PC-9 (cell line): Measurements from ENCODE around the gene KIF4B. TPM values are rescaled to one million over a fixed set of nuclear protein-coding genes. Genes with fewer than 3 reads are reported as not detected.

ENCODE experiments used
- BruUV-seq: library from RNA; stranded (reverse); fragments of 400-500 nt; replicated peaks from 2 replicates; lab custom pipeline; 2021; lab: Mats Ljungman, UMichigan
- CTCF ChIA-PET: fragments of 300-600 bp; sonication (Branson Sonifier 250); formaldehyde crosslinking; loops from one replicate; lab custom pipeline; 2022; ENCODE audit warnings: antibody characterized with exemption; lab: Charles Lee
- POLR2A ChIA-PET: fragments of 300-600 bp; sonication (Branson Sonifier 250); formaldehyde crosslinking; loops from one replicate; lab custom pipeline; 2022; ENCODE audit warnings: antibody characterized with exemption; ENCODE audit not compliant: unreplicated experiment; lab: Charles Lee
- DNase-seq, 2 experiments: peaks; one replicate each; pipeline versions ENCODE4 v3.0.0 to v3.0.0-alpha.2; 2015 to 2022; ENCODE audit warnings: mixed read lengths in 1 of 2
- H2AFZ ChIP-seq: fragments of 200-600 bp; sonication (generic); 2 replicates; pipeline ENCODE4 v1.8.1; 2017; ENCODE audit warnings: antibody characterized with exemption
- H3F3A ChIP-seq: fragments of 200-600 bp; sonication (generic); 2 replicates; pipeline ENCODE4 v1.8.1; 2017; ENCODE audit warnings: antibody characterized with exemption, mild to moderate bottlenecking, low read depth; ENCODE audit not compliant: insufficient read depth
- H3K27ac ChIP-seq: fragments of 200-600 bp; sonication (generic); 2 replicates; pipeline ENCODE4 v1.6.1; 2016; ENCODE audit warnings: mixed run types
- H3K27me3 ChIP-seq: fragments of 200-600 bp; sonication (generic); 2 replicates; pipeline ENCODE4 v1.6.1; 2016; ENCODE audit warnings: low read depth, mixed run types; ENCODE audit not compliant: insufficient read depth
- H3K36me3 ChIP-seq: fragments of 200-600 bp; sonication (generic); 2 replicates; pipeline ENCODE4 v1.6.1; 2016; ENCODE audit warnings: low read depth, mixed run types
- H3K4me1 ChIP-seq: fragments of 200-600 bp; sonication (generic); replicated peaks from 2 replicates; pipeline ENCODE4 v1.6.1; 2016; ENCODE audit warnings: mixed run types; ENCODE audit not compliant: insufficient read depth
- H3K4me2 ChIP-seq: fragments of 200-600 bp; sonication (generic); 2 replicates; pipeline ENCODE4 v1.6.1; 2017; ENCODE audit warnings: mixed run types
- H3K4me3 ChIP-seq: fragments of 200-600 bp; sonication (generic); 2 replicates; pipeline ENCODE4 v1.6.1; 2016; ENCODE audit warnings: mixed run types
- H3K79me2 ChIP-seq: fragments of 200-600 bp; sonication (generic); 2 replicates; pipeline ENCODE4 v1.6.1; 2017; ENCODE audit warnings: low read depth, mixed run types
- H3K9me2 ChIP-seq: fragments of 200-600 bp; sonication (generic); 2 replicates; pipeline ENCODE4 v1.8.1; 2017; ENCODE audit warnings: mild to moderate bottlenecking; ENCODE audit not compliant: insufficient read depth
- H3K9me3 ChIP-seq: fragments of 200-600 bp; sonication (generic); 2 replicates; pipeline ENCODE4 v1.8.1; 2016; ENCODE audit warnings: low read depth; ENCODE audit not compliant: insufficient read depth
- H4K20me1 ChIP-seq: fragments of 200-600 bp; sonication (generic); 2 replicates; pipeline ENCODE4 v1.8.1; 2017; ENCODE audit not compliant: insufficient read depth
- EZH2 ChIP-seq: fragments of 200-600 bp; sonication (generic); IDR thresholded peaks from 2 replicates; pipeline ENCODE4 v1.8.0; 2017; ENCODE audit warnings: antibody characterized with exemption, low read depth
- intact Hi-C: fragments of 100-400 bp; cut with micrococcal nuclease; formaldehyde crosslinking; loops from one replicate; pipeline ENCODE4 v1.10.0; 2022; ENCODE audit not compliant: unreplicated experiment
- total RNA-seq: library from RNA; stranded (reverse); gene quantifications from 2 replicates; pipeline ENCODE4 v1.2.3, GENCODE V29; 2021
- TF ChIP-seq, protein P1 (sequence below): fragments of 200-600 bp; sonication (generic); conservative IDR thresholded peaks from 2 replicates; pipeline ENCODE4 v1.6.1; 2017; ENCODE audit warnings: mixed run types, antibody characterized with exemption, mild to moderate bottlenecking, moderate library complexity

Gene KIF4B
- total RNA-seq, 1 experiment from 2014 or later, result not detected

GRCh38 chr5:155015239-155015638 is 1.7 kb downstream of the KIF4B start:
- H3K27me3 ChIP-seq, result peaks cover 80% of the 10 kb centered on the region
- H3K4me3 ChIP-seq, result no peak overlapping the region
- intact Hi-C loops, result no loop called here
- no peaks in the 10 kb centered on the region for H3K9me3 ChIP-seq
- ChIA-PET CTCF (interaction anchor here (0.5 kb wide), 1 partner anchor 9 kb away, joined by 5 read pairs; no protein-coding TSS in a partner anchor), POLR2A (no interaction called here)
- no peaks in the 10 kb centered on the region for H3K9me2 ChIP-seq
- H3K4me1 ChIP-seq, result no peaks in the 10 kb centered on the region
- TF ChIP-seq, protein P1, sequence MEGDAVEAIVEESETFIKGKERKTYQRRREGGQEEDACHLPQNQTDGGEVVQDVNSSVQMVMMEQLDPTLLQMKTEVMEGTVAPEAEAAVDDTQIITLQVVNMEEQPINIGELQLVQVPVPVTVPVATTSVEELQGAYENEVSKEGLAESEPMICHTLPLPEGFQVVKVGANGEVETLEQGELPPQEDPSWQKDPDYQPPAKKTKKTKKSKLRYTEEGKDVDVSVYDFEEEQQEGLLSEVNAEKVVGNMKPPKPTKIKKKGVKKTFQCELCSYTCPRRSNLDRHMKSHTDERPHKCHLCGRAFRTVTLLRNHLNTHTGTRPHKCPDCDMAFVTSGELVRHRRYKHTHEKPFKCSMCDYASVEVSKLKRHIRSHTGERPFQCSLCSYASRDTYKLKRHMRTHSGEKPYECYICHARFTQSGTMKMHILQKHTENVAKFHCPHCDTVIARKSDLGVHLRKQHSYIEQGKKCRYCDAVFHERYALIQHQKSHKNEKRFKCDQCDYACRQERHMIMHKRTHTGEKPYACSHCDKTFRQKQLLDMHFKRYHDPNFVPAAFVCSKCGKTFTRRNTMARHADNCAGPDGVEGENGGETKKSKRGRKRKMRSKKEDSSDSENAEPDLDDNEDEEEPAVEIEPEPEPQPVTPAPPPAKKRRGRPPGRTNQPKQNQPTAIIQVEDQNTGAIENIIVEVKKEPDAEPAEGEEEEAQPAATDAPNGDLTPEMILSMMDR, result no peak
- TF ChIP-seq EZH2, result no peak
- H3F3A ChIP-seq, result no peaks in the 10 kb centered on the region
- no peak for DNase-seq
- no peak overlapping the region for H2AFZ ChIP-seq
- H3K4me2 ChIP-seq, result no peak overlapping the region
- H3K27ac ChIP-seq, result no peak overlapping the region
- no peaks in the 10 kb centered on the region for H3K36me3 ChIP-seq
- no peaks in the 10 kb centered on the region for H3K79me2 ChIP-seq
- BruUV-seq, result no TSS peak
- no peaks in the 10 kb centered on the region for H4K20me1 ChIP-seq

DNA sequence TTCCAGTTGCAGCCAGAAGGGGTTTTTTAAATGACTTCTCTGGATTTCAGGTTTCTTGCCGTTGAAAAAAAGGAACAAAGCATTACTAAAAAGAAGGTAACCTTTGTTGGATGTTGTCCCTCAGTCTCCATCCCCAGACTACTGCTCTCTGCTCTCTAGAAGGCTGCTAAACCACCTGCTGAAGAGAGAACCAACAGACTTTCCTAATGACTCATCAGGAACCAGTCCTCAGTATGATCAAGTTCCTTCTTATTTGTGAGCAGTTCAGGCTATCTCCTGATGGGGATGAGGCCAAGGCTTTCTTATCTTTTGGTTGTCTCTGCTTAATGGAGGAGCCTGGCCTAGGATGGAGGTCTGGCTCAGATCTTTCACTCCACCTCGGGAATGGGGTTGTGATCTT is 4.1 kb downstream of the KIF4B start:
- H3K4me2 ChIP-seq, result no peak overlapping the region
- H3K27ac ChIP-seq, result no peak overlapping the region
- H3K4me3 ChIP-seq, result no peak overlapping the region
- H3K36me3 ChIP-seq, result no peaks in the 10 kb centered on the region
- no peak for TF ChIP-seq EZH2
- TF ChIP-seq, protein P1, result no peak
- no peaks in the 10 kb centered on the region for H4K20me1 ChIP-seq
- no TSS peak for BruUV-seq
- POLR2A ChIA-PET, result no interaction called here
- no peaks in the 10 kb centered on the region for H3K79me2 ChIP-seq
- intact Hi-C loops, result no loop called here
- H3K9me2 ChIP-seq, result no peaks in the 10 kb centered on the region
- no peaks in the 10 kb centered on the region for H3K4me1 ChIP-seq
- peaks cover 95% of the 10 kb centered on the region for H3K27me3 ChIP-seq
- no peaks in the 10 kb centered on the region for H3F3A ChIP-seq
- CTCF ChIA-PET, result no interaction called here
- H2AFZ ChIP-seq, result no peak overlapping the region
- no peaks in the 10 kb centered on the region for H3K9me3 ChIP-seq
- DNase-seq, result no peak

DNA sequence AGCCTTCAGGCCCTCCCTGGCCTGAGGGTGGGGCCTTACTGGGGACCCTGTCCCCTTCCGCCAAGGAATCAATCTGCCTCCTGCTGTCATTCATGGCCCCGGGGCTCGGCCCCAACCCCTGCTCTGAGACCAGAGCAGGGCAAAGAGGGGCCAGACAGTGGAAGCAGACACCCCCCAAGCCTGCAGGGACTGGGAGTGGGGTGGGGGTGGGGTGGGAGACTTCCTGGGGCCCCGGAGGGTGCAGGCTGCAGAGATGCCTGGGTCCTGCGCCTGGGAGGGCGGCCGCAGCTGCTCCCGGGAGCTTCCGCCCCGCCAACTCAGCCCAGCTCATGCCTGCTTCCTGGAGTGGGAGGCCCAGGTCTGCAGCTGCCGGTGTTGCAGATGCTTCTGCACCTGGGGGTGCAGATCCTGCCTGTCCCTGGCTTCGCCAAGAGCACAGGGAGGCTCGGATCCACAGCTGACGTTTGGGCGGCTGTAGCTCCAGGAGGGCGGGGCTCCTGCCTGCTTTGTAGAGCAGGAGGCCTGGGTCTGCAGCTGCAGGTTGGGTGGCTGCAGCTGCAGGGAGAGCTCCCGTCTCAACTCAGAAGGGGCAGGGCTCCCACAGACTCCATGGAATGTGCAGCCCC is 6.2 kb downstream of the KIF4B start:
- no peak overlapping the region for H3K4me2 ChIP-seq
- CTCF ChIA-PET, result no interaction called here

More for the DNA sequence above, 6.2 kb downstream of the KIF4B start:
- H2AFZ ChIP-seq, result no peak overlapping the region
- intact Hi-C loops, result no loop called here
- no peaks in the 10 kb centered on the region for H3F3A ChIP-seq
- H3K4me1 ChIP-seq, result no peaks in the 10 kb centered on the region
- no peaks in the 10 kb centered on the region for H4K20me1 ChIP-seq
- TF ChIP-seq, protein P1, result no peak
- TF ChIP-seq EZH2, result no peak
- POLR2A ChIA-PET, result no interaction called here
- BruUV-seq, result no TSS peak
- no peaks in the 10 kb centered on the region for H3K9me2 ChIP-seq
- H3K9me3 ChIP-seq, result no peaks in the 10 kb centered on the region
- H3K79me2 ChIP-seq, result no peaks in the 10 kb centered on the region
- peaks cover 83% of the 10 kb centered on the region for H3K27me3 ChIP-seq
- no peak for DNase-seq
- no peak overlapping the region for H3K27ac ChIP-seq
- H3K36me3 ChIP-seq, result no peaks in the 10 kb centered on the region
- no peak overlapping the region for H3K4me3 ChIP-seq
